PC-3 (cell line): ENCODE measurements around the gene MYO5B. TPM values are rescaled to one million over a fixed set of nuclear protein-coding genes. Genes with fewer than 3 reads are reported as not detected.

Experiments
- ATAC-seq: fragments of 200-7000 bp; cut with Tn5 transposase; 2 replicates; pipeline ENCODE4 v1.9.1; 2020; ENCODE audit warnings: mild to moderate bottlenecking, moderate library complexity
- BruUV-seq: library from RNA; stranded (reverse); fragments of 400-500 nt; replicated peaks from 2 replicates; lab custom pipeline; 2021; lab: Mats Ljungman, UMichigan
- CTCF ChIA-PET: fragments of 300-600 bp; sonication (Branson Sonifier 250); formaldehyde crosslinking; loops from one replicate; lab custom pipeline; 2022; ENCODE audit warnings: antibody characterized with exemption; lab: Charles Lee
- POLR2A ChIA-PET: fragments of 300-600 bp; sonication (Branson Sonifier 250); formaldehyde crosslinking; loops from one replicate; lab custom pipeline; 2022; ENCODE audit warnings: antibody characterized with exemption; ENCODE audit not compliant: unreplicated experiment; lab: Charles Lee
- DNase-seq: peaks from one replicate; pipeline ENCODE4 v3.0.0-alpha.2; 2015
- H2AFZ ChIP-seq: fragments of 300-600 bp; sonication (generic); 2 replicates; pipeline ENCODE4 v1.6.0; 2016; ENCODE audit warnings: antibody characterized with exemption, low read length
- H3F3A ChIP-seq: fragments of 300-600 bp; sonication (generic); one replicate; pipeline ENCODE4 v1.6.0; 2017; ENCODE audit warnings: antibody characterized with exemption, low read length, control low read depth, mild to moderate bottlenecking; ENCODE audit not compliant: unreplicated experiment
- H3K27ac ChIP-seq: fragments of 300-600 bp; sonication (generic); 2 replicates; pipeline ENCODE4 v1.5.1; 2016; ENCODE audit warnings: mild to moderate bottlenecking, low read length
- H3K27me3 ChIP-seq: fragments of 300-600 bp; sonication (generic); 2 replicates; pipeline ENCODE4 v1.6.1; 2016; ENCODE audit warnings: low read length, mixed read lengths
- H3K36me3 ChIP-seq: fragments of 300-600 bp; sonication (generic); 2 replicates; pipeline ENCODE4 v1.6.1; 2016; ENCODE audit warnings: low read depth, mixed run types, low read length, mixed read lengths
- H3K4me1 ChIP-seq: fragments of 300-600 bp; sonication (generic); 2 replicates; pipeline ENCODE4 v1.5.1; 2016; ENCODE audit warnings: low read length; ENCODE audit not compliant: insufficient read depth
- H3K4me2 ChIP-seq: fragments of 300-600 bp; sonication (generic); 2 replicates; pipeline ENCODE4 v1.6.0; 2016; ENCODE audit warnings: low read length
- H3K4me3 ChIP-seq: fragments of 300-600 bp; sonication (generic); 2 replicates; pipeline ENCODE4 v1.5.1; 2016; ENCODE audit warnings: mild to moderate bottlenecking, low read length, mixed read lengths
- H3K79me2 ChIP-seq: fragments of 300-600 bp; sonication (generic); 2 replicates; pipeline ENCODE4 v1.6.1; 2017; ENCODE audit warnings: low read length, mixed read lengths
- H3K9ac ChIP-seq: fragments of 300-600 bp; sonication (generic); 2 replicates; pipeline ENCODE4 v1.6.0; 2016; ENCODE audit warnings: mild to moderate bottlenecking, low read length
- H3K9me2 ChIP-seq: fragments of 300-600 bp; sonication (generic); replicated peaks from 2 replicates; pipeline ENCODE4 v1.6.1; 2016; ENCODE audit warnings: mixed run types, low read length, mixed read lengths
- H3K9me3 ChIP-seq: fragments of 300-600 bp; sonication (generic); 2 replicates; pipeline ENCODE4 v1.6.1; 2016; ENCODE audit warnings: low read length, mixed read lengths
- H4K20me1 ChIP-seq: fragments of 300-600 bp; sonication (generic); 2 replicates; pipeline ENCODE4 v1.6.1; 2016; ENCODE audit warnings: low read length, mixed read lengths
- CTCF ChIP-seq: fragments of 300-600 bp; sonication (generic); conservative IDR thresholded peaks from 2 replicates; pipeline ENCODE4 v1.5.1; 2017; ENCODE audit warnings: antibody characterized with exemption, low read depth, mild to moderate bottlenecking, low read length
- EZH2 ChIP-seq: fragments of 300-600 bp; sonication (generic); IDR thresholded peaks from one replicate; pipeline ENCODE4 v1.6.1; 2017; ENCODE audit warnings: antibody characterized with exemption, mild to moderate bottlenecking, low read length; ENCODE audit not compliant: unreplicated experiment
- EZH2phosphoT487 ChIP-seq: fragments of 300-600 bp; sonication (generic); IDR thresholded peaks from 2 replicates; pipeline ENCODE4 v1.6.1; 2018; ENCODE audit warnings: mild to moderate bottlenecking, antibody characterized with exemption, low read length, borderline replicate concordance
- intact Hi-C: fragments of 100-400 bp; cut with micrococcal nuclease; formaldehyde crosslinking; loops from 2 replicates; pipeline ENCODE4 v1.9.0; 2023
- total RNA-seq: library from RNA; depleted of rRNA; stranded (reverse); fragments of >200 nt; gene quantifications from 2 replicates; pipeline ENCODE4 v1.2.3, GENCODE V29; 2014

The MYO5B gene
- total RNA-seq, 1 experiment from 2014 or later, result 10.7 TPM

GRCh38 chr18:50065527-50065926, 129.4 kb downstream of the MYO5B start:
- Histone ChIP-seq H3K4me3 (no peak overlapping the region), H3F3A (no peaks in the 10 kb centered on the region), H4K20me1 (no peaks in the 10 kb centered on the region), H3K4me2 (no peak overlapping the region), H3K4me1 (no peaks in the 10 kb centered on the region), H3K9ac (no peak overlapping the region), H2AFZ (no peak overlapping the region), H3K27ac (no peak overlapping the region), H3K9me2 (no peaks in the 10 kb centered on the region), H3K9me3 (no peaks in the 10 kb centered on the region), H3K79me2 (no peaks in the 10 kb centered on the region), H3K36me3 (no peaks in the 10 kb centered on the region), H3K27me3 (no peaks in the 10 kb centered on the region)
- no TSS peak for BruUV-seq
- intact Hi-C loops, result no loop called here
- POLR2A ChIA-PET, result no interaction called here
- CTCF ChIA-PET, result no interaction called here
- no peak for TF ChIP-seq EZH2
- TF ChIP-seq CTCF, result no peak
- no peak for TF ChIP-seq EZH2phosphoT487
- no peak for ATAC-seq
- no peak for DNase-seq

GRCh38 chr18:50065039-50065438, 129.9 kb downstream of the MYO5B start:
- Histone ChIP-seq H3K27ac (no peak overlapping the region), H3K9ac (no peak overlapping the region), H3K36me3 (no peaks in the 10 kb centered on the region), H4K20me1 (no peaks in the 10 kb centered on the region), H3K9me2 (no peaks in the 10 kb centered on the region), H3K4me1 (no peaks in the 10 kb centered on the region), H3K27me3 (no peaks in the 10 kb centered on the region), H3K79me2 (no peaks in the 10 kb centered on the region), H3K9me3 (no peaks in the 10 kb centered on the region), H2AFZ (no peak overlapping the region), H3K4me3 (no peak overlapping the region), H3F3A (no peaks in the 10 kb centered on the region), H3K4me2 (no peak overlapping the region)
- POLR2A ChIA-PET, result no interaction called here
- CTCF ChIA-PET, result no interaction called here
- intact Hi-C loops, result no loop called here
- TF ChIP-seq EZH2phosphoT487, result no peak
- TF ChIP-seq EZH2, result no peak
- no peak for TF ChIP-seq CTCF
- ATAC-seq, result no peak
- BruUV-seq, result no TSS peak
- DNase-seq, result no peak

- POLR2A ChIA-PET, result no interaction called here
- intact Hi-C loops, result no loop called here
- no peak for TF ChIP-seq EZH2
- TF ChIP-seq EZH2phosphoT487, result no peak
- no peak for TF ChIP-seq CTCF
- Histone ChIP-seq H3K79me2 (no peaks in the 10 kb centered on the region), H2AFZ (no peak overlapping the region), H4K20me1 (no peaks in the 10 kb centered on the region), H3K4me2 (no peak overlapping the region), H3K4me3 (no peak overlapping the region), H3K36me3 (no peaks in the 10 kb centered on the region), H3F3A (no peaks in the 10 kb centered on the region), H3K4me1 (no peaks in the 10 kb centered on the region), H3K9me2 (no peaks in the 10 kb centered on the region), H3K27me3 (no peaks in the 10 kb centered on the region), H3K27ac (no peak overlapping the region), H3K9me3 (no peaks in the 10 kb centered on the region), H3K9ac (no peak overlapping the region)
- DNase-seq (no peak), ATAC-seq (no peak)
- CTCF ChIA-PET, result no interaction called here
- BruUV-seq, result no TSS peak
Measured at GRCh38 chr18:50061876-50062517, 132.9 kb downstream of the MYO5B start.
